Osteoblast (primary cell): ENCODE measurements around the gene SLC13A2. TPM values are rescaled to one million over a fixed set of nuclear protein-coding genes. Genes with fewer than 3 reads are reported as not detected.

Experiments used
- DNase-seq: peaks from one replicate; pipeline ENCODE4 v3.0.0; 2011; ENCODE audit warnings: low spot score, mixed read lengths; ENCODE audit not compliant: insufficient read length; ENCODE audit errors: missing footprints
- H2AFZ ChIP-seq: 2 replicates; pipeline ENCODE4 v1.6.0; 2011; ENCODE audit warnings: mild to moderate bottlenecking, low read length
- H3K27ac ChIP-seq: 2 replicates; pipeline ENCODE4 v1.5.1; 2011; ENCODE audit warnings: mild to moderate bottlenecking, low read depth, low read length, moderate library complexity
- H3K27me3 ChIP-seq: 2 replicates; pipeline ENCODE4 v1.6.0; 2012; ENCODE audit warnings: mild to moderate bottlenecking, control low read depth, inconsistent platforms, low read length, moderate library complexity; ENCODE audit not compliant: insufficient read depth
- H3K36me3 ChIP-seq: 2 replicates; pipeline ENCODE4 v1.5.1; 2011; ENCODE audit warnings: mild to moderate bottlenecking, low read length, control low read depth, moderate library complexity; ENCODE audit not compliant: insufficient read depth
- H3K4me1 ChIP-seq: 2 replicates; pipeline ENCODE4 v1.5.1; 2011; ENCODE audit warnings: mild to moderate bottlenecking, low read length, control low read depth, moderate library complexity; ENCODE audit not compliant: insufficient read depth
- H3K4me2 ChIP-seq: 2 replicates; pipeline ENCODE4 v1.6.0; 2011; ENCODE audit warnings: mild to moderate bottlenecking, low read length; ENCODE audit not compliant: insufficient read depth
- H3K4me3 ChIP-seq: fragments of 200-600 bp; sonication (generic); 3 replicates; pipeline ENCODE4 v1.5.1; 2012; ENCODE audit warnings: mild to moderate bottlenecking, low read length, inconsistent platforms; ENCODE audit not compliant: insufficient read depth
- H3K79me2 ChIP-seq: 2 replicates; pipeline ENCODE4 v1.6.0; 2012; ENCODE audit warnings: mild to moderate bottlenecking, low read length, control low read depth, inconsistent platforms; ENCODE audit not compliant: insufficient read depth
- H3K9me3 ChIP-seq: 2 replicates; pipeline ENCODE4 v1.5.1; 2011; ENCODE audit warnings: low read depth, low read length, control low read depth
- H4K20me1 ChIP-seq: 2 replicates; pipeline ENCODE4 v1.6.0; 2012; ENCODE audit warnings: mild to moderate bottlenecking, low read length, control low read depth; ENCODE audit not compliant: insufficient read depth
- total RNA-seq: library from RNA; depleted of rRNA; stranded (reverse); fragments of >200 nt; gene quantifications from 2 replicates; pipeline ENCODE4 v1.2.3, GENCODE V29; 2012
- TF ChIP-seq, protein P1 (sequence below): IDR thresholded peaks from 2 replicates; pipeline ENCODE4 v1.5.1; 2011; ENCODE audit warnings: mild to moderate bottlenecking, low read depth, low read length, moderate library complexity; ENCODE audit errors: extremely low read depth

SLC13A2 gene
- total RNA-seq, 1 donor, result not detected

DNA sequence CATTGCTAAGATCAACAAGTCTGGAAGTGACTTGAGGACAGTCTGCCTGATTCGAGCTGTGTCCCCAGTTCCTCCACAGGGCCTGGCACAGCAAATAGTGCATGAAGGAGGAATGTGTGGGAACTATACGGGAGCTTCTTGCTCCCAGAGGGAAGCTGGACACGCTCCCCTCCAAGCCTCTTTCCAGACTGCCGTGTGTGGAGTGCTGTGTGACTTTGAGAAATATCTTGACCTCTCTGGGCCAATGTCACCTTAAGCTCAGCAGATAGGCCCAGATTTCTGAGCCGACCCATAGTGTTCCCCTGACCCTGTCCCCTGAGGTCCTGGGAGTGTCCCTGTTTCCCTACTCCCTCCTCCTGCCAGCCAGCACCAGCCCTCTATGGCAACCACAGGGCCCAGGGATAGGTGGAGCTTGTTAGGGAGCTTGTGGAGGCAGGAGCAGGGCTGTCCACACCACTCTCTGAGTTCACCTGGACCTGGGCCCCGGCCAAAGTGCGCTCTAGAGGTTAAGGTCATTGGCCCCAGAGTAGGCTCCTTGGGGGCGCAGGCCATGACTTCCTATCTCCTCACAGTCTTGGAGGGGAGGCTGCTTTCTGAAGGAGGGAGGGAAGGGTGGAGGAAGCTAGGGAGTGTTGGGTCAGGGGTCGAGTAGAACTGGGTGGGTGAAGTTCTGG lies 26.4 kb downstream of the SLC13A2 start:
- Histone ChIP-seq H3K9me3 (no peaks in the 10 kb centered on the region), H4K20me1 (no peaks in the 10 kb centered on the region), H3K4me3 (no peak overlapping the region), H3K79me2 (no peaks in the 10 kb centered on the region), H3K4me1 (no peaks in the 10 kb centered on the region), H3K36me3 (no peaks in the 10 kb centered on the region), H3K4me2 (no peak overlapping the region), H3K27ac (no peak overlapping the region), H3K27me3 (peaks cover 26% of the 10 kb centered on the region), H2AFZ (no peak overlapping the region)
- TF ChIP-seq, protein P1, sequence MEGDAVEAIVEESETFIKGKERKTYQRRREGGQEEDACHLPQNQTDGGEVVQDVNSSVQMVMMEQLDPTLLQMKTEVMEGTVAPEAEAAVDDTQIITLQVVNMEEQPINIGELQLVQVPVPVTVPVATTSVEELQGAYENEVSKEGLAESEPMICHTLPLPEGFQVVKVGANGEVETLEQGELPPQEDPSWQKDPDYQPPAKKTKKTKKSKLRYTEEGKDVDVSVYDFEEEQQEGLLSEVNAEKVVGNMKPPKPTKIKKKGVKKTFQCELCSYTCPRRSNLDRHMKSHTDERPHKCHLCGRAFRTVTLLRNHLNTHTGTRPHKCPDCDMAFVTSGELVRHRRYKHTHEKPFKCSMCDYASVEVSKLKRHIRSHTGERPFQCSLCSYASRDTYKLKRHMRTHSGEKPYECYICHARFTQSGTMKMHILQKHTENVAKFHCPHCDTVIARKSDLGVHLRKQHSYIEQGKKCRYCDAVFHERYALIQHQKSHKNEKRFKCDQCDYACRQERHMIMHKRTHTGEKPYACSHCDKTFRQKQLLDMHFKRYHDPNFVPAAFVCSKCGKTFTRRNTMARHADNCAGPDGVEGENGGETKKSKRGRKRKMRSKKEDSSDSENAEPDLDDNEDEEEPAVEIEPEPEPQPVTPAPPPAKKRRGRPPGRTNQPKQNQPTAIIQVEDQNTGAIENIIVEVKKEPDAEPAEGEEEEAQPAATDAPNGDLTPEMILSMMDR, result no peak
- DNase-seq, result peak; percentile 77

DNA sequence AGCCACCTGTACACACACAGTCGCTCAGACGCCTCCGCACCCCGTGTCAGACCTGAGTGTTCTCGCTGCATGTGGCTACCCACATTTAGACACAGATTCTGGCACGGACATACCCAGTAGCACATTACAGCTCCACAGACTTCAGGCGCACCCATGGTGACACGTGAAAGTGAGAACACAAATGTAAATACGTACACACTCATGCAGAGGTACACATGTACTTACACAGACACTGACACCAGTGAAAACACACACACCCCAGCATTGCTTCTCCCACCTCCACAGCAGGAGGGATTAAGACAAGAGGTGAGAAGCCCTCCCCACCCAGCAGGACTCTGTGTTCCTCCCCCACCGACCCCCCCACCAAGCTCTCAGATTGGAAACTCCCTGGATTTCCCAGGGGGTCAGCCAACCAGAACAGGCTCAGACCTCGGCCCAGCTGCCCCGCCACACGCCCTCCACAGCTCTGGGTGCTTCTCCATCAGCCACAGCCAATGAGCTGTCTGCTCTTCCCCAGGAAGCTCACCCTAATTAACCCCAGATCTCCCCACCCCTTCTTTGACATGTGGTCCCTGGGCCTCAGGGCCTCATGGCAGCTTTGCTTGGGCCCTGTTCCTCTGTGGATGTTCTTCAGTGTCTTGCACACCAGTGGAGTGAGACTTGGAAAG lies 27.4 kb downstream of the SLC13A2 start:
- DNase-seq, result peak; percentile 58
- H3K36me3 ChIP-seq, result no peaks in the 10 kb centered on the region
- no peaks in the 10 kb centered on the region for H3K9me3 ChIP-seq
- H3K4me1 ChIP-seq, result no peaks in the 10 kb centered on the region
- no peaks in the 10 kb centered on the region for H3K79me2 ChIP-seq
- H4K20me1 ChIP-seq, result no peaks in the 10 kb centered on the region
- no peak overlapping the region for H3K4me3 ChIP-seq
- TF ChIP-seq, protein P1, result no peak
- H3K4me2 ChIP-seq, result no peak overlapping the region
- no peak overlapping the region for H2AFZ ChIP-seq
- H3K27ac ChIP-seq, result no peak overlapping the region
- H3K27me3 ChIP-seq, result peaks cover 33% of the 10 kb centered on the region

DNA sequence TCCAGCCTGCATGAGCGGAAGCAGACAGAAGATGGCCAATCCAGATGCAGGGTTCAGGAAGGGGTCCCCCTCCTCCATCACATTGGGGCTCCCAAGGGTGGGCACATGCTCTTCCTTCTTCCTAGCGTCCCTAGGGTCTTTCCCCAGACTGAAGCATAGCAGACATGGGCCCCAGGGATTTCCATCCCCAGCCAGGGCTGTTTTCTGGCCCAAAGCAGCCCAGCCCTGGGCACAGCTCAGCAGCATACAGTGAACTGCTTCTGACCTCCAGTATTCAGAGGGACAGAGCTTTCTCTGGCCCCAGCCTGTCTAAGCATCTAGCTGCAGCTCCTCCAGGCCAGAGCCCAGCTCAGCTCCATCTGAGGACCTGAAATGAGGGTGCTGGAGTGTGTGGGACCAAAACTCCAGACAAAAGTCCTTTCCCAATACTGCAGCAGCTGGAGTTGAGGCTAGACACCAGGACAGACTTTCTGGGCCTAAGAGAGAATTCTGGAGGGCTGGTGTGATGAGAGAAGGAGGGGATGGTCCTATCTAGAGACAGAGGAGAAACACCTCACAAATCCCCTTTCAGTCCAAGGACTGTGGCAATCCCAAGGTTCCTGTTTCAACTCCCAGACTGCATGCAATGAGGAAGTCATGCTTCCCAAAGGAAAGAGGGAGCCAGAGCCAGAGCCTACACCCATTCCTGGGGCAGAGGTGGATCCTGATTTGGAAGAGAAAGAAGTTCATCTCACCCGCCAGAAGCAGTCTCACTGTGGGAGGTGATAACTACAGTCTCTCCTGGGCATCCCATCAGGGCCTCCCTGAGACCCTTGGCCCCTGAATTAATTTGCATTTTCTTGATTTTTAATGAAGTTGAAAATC lies 28.2 kb downstream of the SLC13A2 start:
- no peak overlapping the region for H3K27ac ChIP-seq
- H4K20me1 ChIP-seq, result no peaks in the 10 kb centered on the region
- no peak overlapping the region for H2AFZ ChIP-seq
- TF ChIP-seq, protein P1, result no peak
- H3K4me2 ChIP-seq, result no peak overlapping the region
- no peaks in the 10 kb centered on the region for H3K4me1 ChIP-seq
- H3K4me3 ChIP-seq, result no peak overlapping the region
- H3K9me3 ChIP-seq, result no peaks in the 10 kb centered on the region
- no peaks in the 10 kb centered on the region for H3K79me2 ChIP-seq
- H3K27me3 ChIP-seq, result peaks cover 37% of the 10 kb centered on the region
- no peaks in the 10 kb centered on the region for H3K36me3 ChIP-seq
- peak; percentile 82 for DNase-seq
